Mucosa of descending colon (tissue), 3 donors: ENCODE results near the gene RASGEF1C. TPM values are rescaled to one million over a fixed set of nuclear protein-coding genes. Genes with fewer than 3 reads are reported as not detected.

Experiments used
- ATAC-seq: fragments of 200-7000 bp; cut with Tn5 transposase; one replicate; pipeline ENCODE4 v1.9.1; 2020; ENCODE audit warnings: mild to moderate bottlenecking, moderate library complexity
- DNase-seq, 3 donors: peaks; one replicate each; pipeline ENCODE4 v3.0.0-alpha.2; 2020
- H3K36me3 ChIP-seq: fragments of 200-600 bp; one replicate; pipeline ENCODE4 v1.8.0; 2021; ENCODE audit warnings: low read depth, mild to moderate bottlenecking
- H3K4me1 ChIP-seq: fragments of 200-600 bp; one replicate; pipeline ENCODE4 v1.8.0; 2021; ENCODE audit warnings: low read depth, mild to moderate bottlenecking
- H3K4me3 ChIP-seq: fragments of 200-600 bp; one replicate; pipeline ENCODE4 v1.8.0; 2021; ENCODE audit warnings: mild to moderate bottlenecking
- H3K9me3 ChIP-seq: fragments of 200-600 bp; one replicate; pipeline ENCODE4 v1.8.0; 2021; ENCODE audit warnings: mild to moderate bottlenecking
- intact Hi-C, 2 donors: fragments of 100-400 bp; cut with DNase I in 1 of 2; cut with micrococcal nuclease in 1 of 2; formaldehyde crosslinking; loops; one replicate each; pipeline versions ENCODE4 v1.11.0 to v1.11.1; 2022; cut with DNase I, micrococcal nuclease
- total RNA-seq, 3 donors: library from RNA; stranded (reverse); fragmentation: NEBNext Ultra II Directional in 2 of 3; extraction: Animal tissue kit (Norgen Biotek cat#: 25700) in 2 of 3; gene quantifications; one replicate each; pipeline versions ENCODE4 v1.2.1 to v1.2.4, GENCODE V29; 2021 to 2023
- TF ChIP-seq, protein P1 (sequence below): fragments of 200-600 bp; IDR thresholded peaks from one replicate; pipeline ENCODE4 v1.8.0; 2022; ENCODE audit warnings: antibody characterized with exemption, mild to moderate bottlenecking
- donor health status: DM: no; HTN: no; CAD: no; lungs with moderate emphysema.
- donor health status: DM: no; HTN: no; CAD: no.
- donor health status: DM: no; HTN: yes; CAD: no.

Gene RASGEF1C
- total RNA-seq, 3 donors from 2014 or later: 0.17 to 1.9 (median 0.65) TPM

DNA sequence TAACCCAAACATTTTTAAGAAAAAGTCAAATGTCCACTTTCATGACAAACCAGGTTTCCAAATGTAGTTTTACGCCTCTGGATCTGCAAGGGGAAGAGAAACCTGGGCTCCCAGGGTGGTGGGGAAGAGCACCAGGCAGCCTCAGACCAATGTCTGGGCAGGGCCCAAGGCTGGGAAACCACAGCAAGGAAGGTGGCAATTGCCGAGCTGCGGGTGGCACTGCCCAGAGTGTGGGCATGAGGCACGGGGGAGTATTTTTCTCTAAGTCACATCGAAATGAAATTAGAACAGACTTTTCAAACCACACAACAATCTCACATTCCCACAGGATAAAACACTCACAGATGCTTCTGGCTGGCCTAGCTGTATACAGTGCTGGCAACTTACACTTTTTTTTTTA is 32.6 kb upstream of the RASGEF1C start:
- Histone ChIP-seq H3K4me3 (no peak overlapping the region), H3K4me1 (no peaks in the 10 kb centered on the region), H3K9me3 (peaks cover 5% of the 10 kb centered on the region), H3K36me3 (no peaks in the 10 kb centered on the region)
- ATAC-seq: no peak
- TF ChIP-seq, protein P1, sequence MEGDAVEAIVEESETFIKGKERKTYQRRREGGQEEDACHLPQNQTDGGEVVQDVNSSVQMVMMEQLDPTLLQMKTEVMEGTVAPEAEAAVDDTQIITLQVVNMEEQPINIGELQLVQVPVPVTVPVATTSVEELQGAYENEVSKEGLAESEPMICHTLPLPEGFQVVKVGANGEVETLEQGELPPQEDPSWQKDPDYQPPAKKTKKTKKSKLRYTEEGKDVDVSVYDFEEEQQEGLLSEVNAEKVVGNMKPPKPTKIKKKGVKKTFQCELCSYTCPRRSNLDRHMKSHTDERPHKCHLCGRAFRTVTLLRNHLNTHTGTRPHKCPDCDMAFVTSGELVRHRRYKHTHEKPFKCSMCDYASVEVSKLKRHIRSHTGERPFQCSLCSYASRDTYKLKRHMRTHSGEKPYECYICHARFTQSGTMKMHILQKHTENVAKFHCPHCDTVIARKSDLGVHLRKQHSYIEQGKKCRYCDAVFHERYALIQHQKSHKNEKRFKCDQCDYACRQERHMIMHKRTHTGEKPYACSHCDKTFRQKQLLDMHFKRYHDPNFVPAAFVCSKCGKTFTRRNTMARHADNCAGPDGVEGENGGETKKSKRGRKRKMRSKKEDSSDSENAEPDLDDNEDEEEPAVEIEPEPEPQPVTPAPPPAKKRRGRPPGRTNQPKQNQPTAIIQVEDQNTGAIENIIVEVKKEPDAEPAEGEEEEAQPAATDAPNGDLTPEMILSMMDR: no peak
- intact Hi-C loops: no loop called here
- no peak for DNase-seq

DNA sequence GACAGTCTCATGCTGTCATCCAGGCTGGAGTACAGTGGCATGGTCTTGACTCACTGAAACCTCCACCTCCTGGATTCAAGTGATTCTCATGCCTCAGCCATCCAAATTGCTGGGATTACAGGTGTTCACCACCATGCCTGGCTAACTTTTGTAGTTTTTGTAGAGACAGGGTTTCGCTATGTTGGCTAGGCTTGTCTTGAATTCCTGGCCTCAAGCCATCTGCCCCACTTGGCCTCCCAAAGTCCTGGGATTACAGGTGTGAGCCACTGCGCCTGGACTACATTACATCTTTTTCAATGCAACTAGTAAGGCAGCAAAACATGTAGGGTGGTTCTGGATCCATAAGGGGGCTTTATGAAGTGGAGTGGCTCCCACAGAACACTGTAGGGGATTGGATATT is 29.6 kb upstream of the RASGEF1C start:
- no peak for ATAC-seq

DNA sequence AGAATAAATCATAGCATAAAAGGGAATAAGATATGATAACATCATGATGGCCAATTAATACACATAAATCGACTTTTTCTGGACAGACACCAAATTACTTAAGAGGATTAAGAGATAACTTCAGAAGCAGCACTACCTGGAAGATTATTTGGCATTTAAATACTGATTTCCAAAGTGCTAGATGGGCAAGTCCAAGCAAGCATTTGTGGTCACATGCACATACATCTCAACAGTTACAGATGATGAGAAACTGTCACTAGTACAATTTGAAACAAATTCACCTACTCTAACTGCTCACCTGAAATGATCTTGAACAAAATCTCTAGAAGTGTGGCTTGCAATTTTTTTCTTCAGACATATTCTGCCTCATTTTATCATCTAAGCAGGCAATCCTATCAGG is 26.8 kb upstream of the RASGEF1C start:
- no peaks in the 10 kb centered on the region for H3K9me3 ChIP-seq
- intact Hi-C loops: no loop called here
- no peaks in the 10 kb centered on the region for H3K36me3 ChIP-seq
- TF ChIP-seq, protein P1: no peak
- no peak overlapping the region for H3K4me3 ChIP-seq
- no peak for ATAC-seq
- H3K4me1 ChIP-seq: no peaks in the 10 kb centered on the region
- DNase-seq: no peak

More for the DNA sequence above, 29.6 kb upstream of the RASGEF1C start:
- no peaks in the 10 kb centered on the region for H3K9me3 ChIP-seq
- TF ChIP-seq, protein P1: no peak
- H3K4me1 ChIP-seq: no peaks in the 10 kb centered on the region
- H3K36me3 ChIP-seq: no peaks in the 10 kb centered on the region
- intact Hi-C loops: no loop called here
- DNase-seq: no peak
- no peak overlapping the region for H3K4me3 ChIP-seq

DNA sequence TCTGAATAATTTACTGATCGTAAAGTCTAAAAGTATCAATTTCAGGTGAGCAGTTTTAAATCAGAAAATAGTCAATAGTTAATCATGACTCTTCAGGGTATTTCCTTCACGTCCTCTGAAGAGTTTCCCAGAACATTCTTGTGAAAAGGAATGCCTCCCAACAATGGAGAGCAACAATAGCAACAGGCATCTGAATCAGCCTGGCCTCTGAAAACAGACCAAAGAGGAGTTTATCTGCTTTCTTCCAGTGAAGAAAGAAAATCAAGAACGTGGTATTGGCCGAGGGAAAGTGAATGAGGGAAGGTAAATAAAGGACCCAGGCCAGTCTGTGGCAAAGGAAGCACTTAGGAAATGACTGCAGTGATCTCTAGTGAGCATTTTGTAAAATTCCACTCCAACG is 26.1 kb upstream of the RASGEF1C start:
- no peaks in the 10 kb centered on the region for H3K9me3 ChIP-seq
- ATAC-seq (no peak), DNase-seq (no peak)
- no peaks in the 10 kb centered on the region for H3K36me3 ChIP-seq
- H3K4me1 ChIP-seq: no peaks in the 10 kb centered on the region
- intact Hi-C loops: no loop called here
- no peak overlapping the region for H3K4me3 ChIP-seq
- TF ChIP-seq, protein P1: no peak

DNA sequence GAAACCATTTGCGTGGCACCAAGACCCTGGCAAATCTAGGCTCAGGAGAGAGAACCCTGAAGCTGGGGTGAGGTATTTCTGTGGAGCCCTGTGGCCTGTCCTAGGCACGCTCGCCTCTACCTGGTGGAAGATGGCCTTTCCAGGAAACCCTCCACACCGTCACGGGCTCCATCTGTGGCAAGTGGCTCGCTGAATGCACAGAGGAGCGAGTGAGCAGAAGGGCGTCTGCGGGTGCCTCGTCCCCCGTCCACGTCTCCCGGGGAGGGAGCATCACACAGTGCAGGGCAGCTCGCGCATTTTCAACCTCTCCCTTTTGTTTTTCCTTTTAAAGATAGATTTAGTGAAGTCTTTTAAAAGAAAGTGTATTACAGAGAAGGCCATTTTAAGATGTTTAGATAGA is 25.3 kb upstream of the RASGEF1C start:
- no peaks in the 10 kb centered on the region for H3K9me3 ChIP-seq
- no peak for ATAC-seq

More for the DNA sequence above, 25.3 kb upstream of the RASGEF1C start:
- TF ChIP-seq, protein P1: no peak
- Histone ChIP-seq H3K4me1 (no peaks in the 10 kb centered on the region), H3K36me3 (no peaks in the 10 kb centered on the region), H3K4me3 (no peak overlapping the region)
- DNase-seq: no peak
- intact Hi-C loops: no loop called here
